CD4-positive, alpha-beta T cell (primary cell): ENCODE data around the gene HSPA14. TPM values are rescaled to one million over a fixed set of nuclear protein-coding genes. Genes with fewer than 3 reads are reported as not detected.

Experiments
- ATAC-seq: fragments of 200-7000 bp; cut with Tn5 transposase; one replicate; pipeline ENCODE4 v1.10.0; 2022; ENCODE audit warnings: mild to moderate bottlenecking; ENCODE audit not compliant: poor library complexity
- CTCF ChIA-PET: fragments of 350-600 bp; sonication (Branson Sonifier 250); formaldehyde crosslinking; loops from one replicate; lab custom pipeline; 2021; ENCODE audit warnings: antibody characterized with exemption, inconsistent platforms; lab: Charles Lee
- POLR2A ChIA-PET: fragments of 350-600 bp; sonication (Branson Sonifier 250); formaldehyde crosslinking; loops from one replicate; lab custom pipeline; 2021; ENCODE audit warnings: antibody characterized with exemption, inconsistent platforms; lab: Charles Lee
- DNase-seq, 14 experiments: peaks; one replicate each; pipeline ENCODE4 v3.0.0-alpha.2; 2013 to 2020; ENCODE audit warnings: mixed read lengths in 2 of 14
- H3K27ac ChIP-seq, 2 donors: one replicate each; pipeline versions ENCODE4 v1.5.1 to v1.7.0; 2013; ENCODE audit warnings: low read length in 2 of 2, low read depth in 1 of 2, mild to moderate bottlenecking in 1 of 2
- H3K27me3 ChIP-seq, 2 experiments: 1 replicate in 1 of 2; 2 replicates in 1 of 2; pipeline versions ENCODE4 v1.6.1 to v1.7.0; 2013; ENCODE audit warnings: low read length in 2 of 2, control low read depth in 1 of 2, mild to moderate bottlenecking in 1 of 2, moderate library complexity in 1 of 2; ENCODE audit not compliant: insufficient read depth in 2 of 2, control insufficient read depth in 1 of 2
- H3K36me3 ChIP-seq: one replicate; pipeline ENCODE4 v1.6.1; 2013; ENCODE audit warnings: low read length, control low read depth; ENCODE audit not compliant: insufficient read depth
- H3K4me1 ChIP-seq: one replicate; pipeline ENCODE4 v1.6.1; 2013; ENCODE audit warnings: low read length, control low read depth; ENCODE audit not compliant: insufficient read depth
- H3K4me3 ChIP-seq: one replicate; pipeline ENCODE4 v1.5.1; 2013; ENCODE audit warnings: mild to moderate bottlenecking, low read length, moderate library complexity
- H3K9me3 ChIP-seq, 2 experiments: 1 replicate in 1 of 2; 2 replicates in 1 of 2; pipeline versions ENCODE4 v1.6.1 to v1.7.0; 2013; ENCODE audit warnings: low read length in 2 of 2, mild to moderate bottlenecking in 2 of 2, control low read depth in 1 of 2, moderate library complexity in 1 of 2; ENCODE audit not compliant: control insufficient read depth in 1 of 2, insufficient read depth in 1 of 2
- H3K27ac Mint-ChIP-seq: one replicate; pipeline ENCODE4 v1.8.0; 2020; ENCODE audit warnings: mixed read lengths
- H3K27me3 Mint-ChIP-seq: one replicate; pipeline ENCODE4 v1.8.0; 2021; ENCODE audit warnings: mixed read lengths
- H3K36me3 Mint-ChIP-seq: one replicate; pipeline ENCODE4 v1.8.0; 2021; ENCODE audit warnings: low read depth, mixed read lengths
- H3K4me1 Mint-ChIP-seq: one replicate; pipeline ENCODE4 v1.8.0; 2021; ENCODE audit warnings: low read depth, mixed read lengths
- H3K4me3 Mint-ChIP-seq: one replicate; pipeline ENCODE4 v1.8.0; 2020; ENCODE audit warnings: mild to moderate bottlenecking, mixed read lengths
- H3K9me3 Mint-ChIP-seq: one replicate; pipeline ENCODE4 v1.8.0; 2020; ENCODE audit warnings: mixed read lengths
- intact Hi-C, 2 experiments: fragments of 100-400 bp; cut with DNase I in 1 of 2; cut with micrococcal nuclease in 1 of 2; formaldehyde crosslinking; loops; one replicate each; pipeline versions ENCODE4 v1.15.1 to v1.9.0; 2023 to 2025; cut with DNase I, micrococcal nuclease
- total RNA-seq, 174 experiments: library from RNA in 2 of 174; stranded (reverse) in 2 of 174; gene quantifications; one replicate each; pipeline ENCODE4 v1.2.3 and lab custom pipeline; 2021 to 2026
- TF ChIP-seq, protein P1 (sequence below): fragments of 200-600 bp; IDR thresholded peaks from one replicate; pipeline ENCODE4 v1.8.0; 2022; ENCODE audit warnings: antibody characterized with exemption, mild to moderate bottlenecking

HSPA14 gene
- total RNA-seq, 2 experiments from 2014 or later, result 29.1 to 33.4 TPM

GRCh38 chr10:14879124-14879927, 41.2 kb downstream of the HSPA14 start:
- Histone ChIP-seq H3K9me3 (no peaks in the 10 kb centered on the region), H3K4me3 (peak overlapping the region; percentile 95), H3K27me3 (no peaks in the 10 kb centered on the region), H3K4me1 (peaks cover 16% of the 10 kb centered on the region), H3K36me3 (no peaks in the 10 kb centered on the region), H3K27ac (peak overlapping the region in 1 of 2 donors; percentile 35)
- H3K36me3 Mint-ChIP-seq, result peaks cover 11% of the 10 kb centered on the region
- H3K4me3 Mint-ChIP-seq, result peak overlapping the region; percentile 91
- H3K27ac Mint-ChIP-seq, result peak overlapping the region; percentile 88
- peaks cover 48% of the 10 kb centered on the region for H3K4me1 Mint-ChIP-seq
- ChIA-PET CTCF (interaction anchor here (0.5 to 1.8 kb wide), 3 partner anchors 10 to 348 kb away, joined by 3 to 5 read pairs (median 5); no protein-coding TSS in a partner anchor), POLR2A (interaction anchor here (0.7 to 3.6 kb wide), 15 partner anchors 12 to 351 kb away, joined by 3 to 63 read pairs (median 4); partner anchors contain the start of genes CDNF, DCLRE1C, HSPA14 and MEIG1)
- H3K27me3 Mint-ChIP-seq, result no peaks in the 10 kb centered on the region
- peak in 11 of 14 experiments; percentile 3 to 67 (median 20) for DNase-seq
- intact Hi-C loops, result loop anchor here (1.0 to 5.0 kb wide), 5 partner anchors 25 to 217 kb away; partner anchors contain the start of genes DCLRE1C (in 1 of the 2), MEIG1 (in 1 of the 2) and RPP38 (in 1 of the 2)
- peak; percentile 12 for ATAC-seq
- H3K9me3 Mint-ChIP-seq, result no peaks in the 10 kb centered on the region
- TF ChIP-seq, protein P1, sequence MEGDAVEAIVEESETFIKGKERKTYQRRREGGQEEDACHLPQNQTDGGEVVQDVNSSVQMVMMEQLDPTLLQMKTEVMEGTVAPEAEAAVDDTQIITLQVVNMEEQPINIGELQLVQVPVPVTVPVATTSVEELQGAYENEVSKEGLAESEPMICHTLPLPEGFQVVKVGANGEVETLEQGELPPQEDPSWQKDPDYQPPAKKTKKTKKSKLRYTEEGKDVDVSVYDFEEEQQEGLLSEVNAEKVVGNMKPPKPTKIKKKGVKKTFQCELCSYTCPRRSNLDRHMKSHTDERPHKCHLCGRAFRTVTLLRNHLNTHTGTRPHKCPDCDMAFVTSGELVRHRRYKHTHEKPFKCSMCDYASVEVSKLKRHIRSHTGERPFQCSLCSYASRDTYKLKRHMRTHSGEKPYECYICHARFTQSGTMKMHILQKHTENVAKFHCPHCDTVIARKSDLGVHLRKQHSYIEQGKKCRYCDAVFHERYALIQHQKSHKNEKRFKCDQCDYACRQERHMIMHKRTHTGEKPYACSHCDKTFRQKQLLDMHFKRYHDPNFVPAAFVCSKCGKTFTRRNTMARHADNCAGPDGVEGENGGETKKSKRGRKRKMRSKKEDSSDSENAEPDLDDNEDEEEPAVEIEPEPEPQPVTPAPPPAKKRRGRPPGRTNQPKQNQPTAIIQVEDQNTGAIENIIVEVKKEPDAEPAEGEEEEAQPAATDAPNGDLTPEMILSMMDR, result no peak

GRCh38 chr10:14879928-14880193, 41.8 kb downstream of the HSPA14 start:
- H3K27me3 Mint-ChIP-seq, result no peaks in the 10 kb centered on the region
- ChIA-PET CTCF (no interaction called here), POLR2A (interaction anchor here (0.7 to 3.6 kb wide), 4 partner anchors 27 to 79 kb away, joined by 3 to 63 read pairs (median 4); partner anchors contain the start of genes CDNF, DCLRE1C, HSPA14 and MEIG1)
- TF ChIP-seq, protein P1, result no peak
- peaks cover 11% of the 10 kb centered on the region for H3K36me3 Mint-ChIP-seq
- H3K36me3 ChIP-seq, result no peaks in the 10 kb centered on the region
- peak overlapping the region; percentile 91 for H3K4me3 Mint-ChIP-seq
- DNase-seq, result no peak
- peaks cover 16% of the 10 kb centered on the region for H3K4me1 ChIP-seq
- no peak overlapping the region for H3K27ac ChIP-seq
- intact Hi-C loops, result loop anchor here (1.0 to 5.0 kb wide), 5 partner anchors 25 to 217 kb away; partner anchors contain the start of genes DCLRE1C (in 1 of the 2), MEIG1 (in 1 of the 2) and RPP38 (in 1 of the 2)
- peak overlapping the region; percentile 88 for H3K27ac Mint-ChIP-seq
- H3K9me3 ChIP-seq, result no peaks in the 10 kb centered on the region
- H3K4me1 Mint-ChIP-seq, result peaks cover 48% of the 10 kb centered on the region
- H3K9me3 Mint-ChIP-seq, result no peaks in the 10 kb centered on the region
- no peak for ATAC-seq
- no peaks in the 10 kb centered on the region for H3K27me3 ChIP-seq
- peak overlapping the region; percentile 95 for H3K4me3 ChIP-seq

DNA sequence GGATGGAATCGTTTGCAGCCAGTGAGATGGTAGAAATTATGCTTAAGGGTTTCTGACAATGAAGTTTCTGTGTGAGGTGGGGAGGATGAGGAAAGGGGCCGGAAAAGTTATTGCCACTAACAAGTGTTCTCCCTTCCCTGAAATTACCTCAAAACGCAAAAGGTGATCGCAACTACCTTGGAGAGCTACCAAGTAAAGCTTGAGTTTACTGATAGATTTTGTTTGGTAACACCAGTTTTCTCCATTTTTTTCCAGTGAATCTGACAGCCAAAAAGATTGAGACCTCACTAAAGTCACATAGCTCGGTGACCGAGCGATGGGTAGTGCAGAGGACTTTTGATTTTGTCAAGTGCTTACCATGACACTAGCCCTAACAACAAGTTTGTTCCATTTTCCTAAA, 42.1 kb downstream of the HSPA14 start:
- TF ChIP-seq, protein P1, result no peak
- ChIA-PET CTCF (interaction anchor here (1.2 kb wide), 1 partner anchor 23 kb away, joined by 3 read pairs; no protein-coding TSS in a partner anchor), POLR2A (interaction anchor here (0.7 to 3.6 kb wide), 6 partner anchors 9 to 311 kb away, joined by 3 to 63 read pairs (median 4); partner anchors contain the start of genes CDNF, DCLRE1C, HSPA14 and MEIG1)
- Mint-ChIP-seq H3K27me3 (no peaks in the 10 kb centered on the region), H3K4me3 (peak overlapping the region; percentile 91), H3K9me3 (no peaks in the 10 kb centered on the region), H3K36me3 (peaks cover 11% of the 10 kb centered on the region), H3K4me1 (peaks cover 48% of the 10 kb centered on the region), H3K27ac (peak overlapping the region; percentile 88)
- no peaks in the 10 kb centered on the region for H3K27me3 ChIP-seq
- peaks cover 16% of the 10 kb centered on the region for H3K4me1 ChIP-seq
- DNase-seq (peak in 2 of 14 experiments; percentile 7 to 14), ATAC-seq (no peak)
- H3K4me3 ChIP-seq, result no peak overlapping the region
- no peaks in the 10 kb centered on the region for H3K36me3 ChIP-seq
- no peaks in the 10 kb centered on the region for H3K9me3 ChIP-seq
- intact Hi-C loops, result no loop called here
- no peak overlapping the region for H3K27ac ChIP-seq
